GM12892 (cell line): ENCODE measurements around the gene MMP24OS.

Experiments used
- DNase-seq: peaks from one replicate; pipeline ENCODE4 v3.0.0; 2011; ENCODE audit not compliant: insufficient read length
- FAIRE-seq: peaks from 2 replicates; lab custom pipeline; 2011; peaks lifted over from hg19 to GRCh38; lab: Jason Lieb, UNC
- POLR2A ChIP-seq: IDR thresholded peaks from 2 replicates; pipeline ENCODE4 v1.6.1; 2011; ENCODE audit warnings: low read depth, low read length, control low read depth
- POLR2AphosphoS5 ChIP-seq: IDR thresholded peaks from 2 replicates; pipeline ENCODE4 v1.6.1; 2011; ENCODE audit warnings: low read depth, low read length, control low read depth
- TAF1 ChIP-seq: IDR thresholded peaks from 2 replicates; pipeline ENCODE4 v1.6.1; 2011; ENCODE audit warnings: low read depth, mild to moderate bottlenecking, control low read depth, low read length, borderline replicate concordance

Gene MMP24OS

GRCh38 chr20:35286899-35287508 lies 9.1 kb upstream of the MMP24OS start:
- DNase-seq (no peak), FAIRE-seq (no peak)
- TF ChIP-seq POLR2A (no peak), POLR2AphosphoS5 (no peak), TAF1 (no peak)

DNA sequence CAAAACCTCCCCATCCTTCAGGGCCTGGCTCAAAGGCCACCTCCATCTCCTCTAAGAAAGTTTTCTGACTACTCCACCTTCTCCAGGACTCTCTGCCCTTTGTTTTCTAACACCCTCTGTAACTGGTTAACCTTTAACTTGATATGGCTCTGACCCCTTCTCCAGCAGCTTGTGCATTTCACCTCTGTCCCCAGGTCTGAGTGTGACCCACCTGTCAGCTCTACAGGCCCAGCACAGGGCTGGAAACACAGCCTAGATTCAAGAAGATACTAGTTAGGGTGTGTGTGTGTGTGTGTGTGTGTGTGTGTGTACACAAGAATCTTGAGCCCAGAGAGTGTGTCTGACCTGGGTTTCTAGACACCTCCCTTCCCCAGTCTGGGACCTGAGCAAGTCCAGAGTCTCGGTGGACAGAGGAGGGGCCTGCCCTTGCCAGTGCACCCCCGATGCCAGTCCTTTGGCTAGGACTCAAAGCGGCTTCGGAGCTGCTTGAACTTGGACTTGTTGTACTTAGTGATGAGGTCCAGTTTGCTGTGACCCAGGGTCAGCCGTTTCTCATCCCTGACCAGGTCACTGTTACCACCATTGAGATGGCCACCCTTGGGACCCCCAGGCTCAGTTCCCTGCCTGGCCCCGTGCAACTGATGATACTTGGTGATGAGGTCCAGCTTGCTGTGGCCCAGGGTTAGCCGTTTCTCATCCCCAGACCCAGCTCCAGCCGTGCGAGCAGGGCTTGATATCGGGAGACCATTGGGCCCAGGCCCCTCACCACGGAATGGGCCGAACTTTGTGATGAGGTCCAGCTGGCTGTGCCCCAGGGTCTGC lies 8.4 kb upstream of the MMP24OS start:
- DNase-seq (no peak), FAIRE-seq (no peak)
- TF ChIP-seq POLR2AphosphoS5 = no peak
- no peak for TF ChIP-seq TAF1
- no peak for TF ChIP-seq POLR2A

DNA sequence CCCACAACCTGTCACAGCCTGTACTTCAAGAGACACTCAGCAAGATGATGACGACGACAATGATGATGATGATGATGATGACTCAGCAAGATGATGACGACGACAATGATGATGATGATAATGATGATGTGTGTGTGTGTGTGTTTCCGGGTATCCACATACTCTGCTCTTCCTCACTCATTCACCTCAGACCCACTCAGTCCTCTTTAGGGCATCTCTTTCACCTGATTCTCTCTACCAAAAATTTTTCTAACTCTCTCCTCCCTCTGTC lies 7.8 kb upstream of the MMP24OS start:
- TF ChIP-seq POLR2AphosphoS5 (no peak), TAF1 (no peak), POLR2A (no peak)
- DNase-seq = no peak
- no peak for FAIRE-seq

- TF ChIP-seq POLR2A = no peak
- no peak for TF ChIP-seq POLR2AphosphoS5
- no peak for TF ChIP-seq TAF1
- DNase-seq (no peak), FAIRE-seq (no peak)
Observed at GRCh38 chr20:35284992-35285805, 7.3 kb upstream of the MMP24OS start.

DNA sequence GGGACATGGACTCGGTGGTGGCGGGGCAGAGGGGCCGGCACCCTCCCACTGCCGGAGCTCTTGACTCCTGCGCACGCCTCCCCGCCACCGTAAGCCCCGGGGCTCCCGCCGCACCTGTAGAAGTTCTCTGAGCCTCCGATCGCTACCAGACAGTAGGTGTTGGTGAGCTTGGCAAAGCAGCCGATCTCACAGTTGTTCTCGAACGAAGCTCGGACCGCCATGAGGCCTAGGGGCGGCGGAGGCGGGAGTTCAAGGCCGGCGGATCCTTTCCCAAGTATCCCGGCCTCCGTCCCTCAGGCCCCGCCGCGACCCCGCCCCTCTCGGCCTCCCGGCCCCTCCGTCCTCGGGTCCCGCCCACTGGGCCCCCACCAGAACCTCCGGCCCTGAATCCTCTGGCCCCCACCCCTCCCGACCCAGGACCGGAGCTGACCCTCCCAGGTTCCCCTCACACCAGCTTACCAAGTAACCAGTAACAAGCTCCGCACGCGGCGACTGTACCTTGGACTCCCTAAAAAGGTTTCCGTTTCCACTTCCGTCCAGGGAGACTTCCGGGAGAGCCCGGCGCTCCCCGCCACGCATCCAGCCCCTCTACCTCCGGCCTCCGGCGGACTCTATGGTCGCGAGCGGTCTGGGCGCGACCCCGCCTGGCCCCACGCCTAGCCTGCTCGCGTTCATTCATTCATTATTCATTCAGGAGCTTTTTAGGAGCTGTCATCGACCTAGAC lies 6.5 kb upstream of the MMP24OS start, which contains the start of gene EIF6:
Gene EIF6 (minus strand): TSS at position 506 of the 725 bp plus-strand sequence. CDS start 285 bp downstream, at position 221.
- TF ChIP-seq POLR2A (peak; percentile 86), TAF1 (peak; percentile 79; the same call in 1 of the 2 replicates), POLR2AphosphoS5 (peak; percentile 86)
- DNase-seq (peak; percentile 94), FAIRE-seq (peak; percentile 89)

DNA sequence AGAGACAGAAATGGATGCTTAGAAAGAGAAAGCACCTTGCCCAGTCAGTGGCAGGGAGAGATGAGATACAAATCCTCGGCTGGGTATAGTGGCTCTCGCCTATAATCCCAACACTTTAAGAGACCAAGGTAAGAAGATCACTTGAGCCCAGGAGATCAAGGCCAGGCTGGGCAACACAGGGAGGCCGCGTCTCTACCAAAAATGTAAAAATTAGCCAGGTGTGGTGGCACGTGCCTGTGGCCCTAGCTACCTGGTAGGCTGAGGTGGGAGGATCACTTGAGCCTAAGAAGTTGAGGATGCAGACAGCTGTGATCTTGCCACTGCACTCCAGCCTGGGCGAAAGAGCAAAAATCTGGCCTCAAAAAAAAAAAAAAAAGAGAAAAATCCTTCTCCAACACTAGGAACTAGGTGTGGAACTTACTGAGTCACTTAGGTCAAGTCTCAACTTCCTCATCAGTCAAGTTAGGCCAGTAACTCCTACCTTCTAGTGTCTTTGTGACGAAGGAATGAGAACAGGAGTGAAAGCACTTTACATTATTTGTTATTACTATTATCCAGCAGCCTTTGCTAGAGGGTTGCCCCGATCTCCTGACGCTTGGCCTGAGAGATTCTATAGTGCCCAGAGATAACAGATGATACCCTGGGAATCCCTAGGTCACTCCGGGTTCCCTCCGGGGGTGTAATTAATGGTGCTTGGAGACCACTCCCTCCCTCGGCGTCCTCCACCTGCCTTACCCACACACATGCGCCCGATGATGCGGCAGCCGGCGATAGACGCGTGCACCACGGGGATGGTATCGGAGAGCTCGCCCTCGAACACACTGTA lies 5.7 kb upstream of the MMP24OS start:
- peak; percentile 78 for FAIRE-seq
- DNase-seq = no peak
- TF ChIP-seq POLR2AphosphoS5 (no peak), POLR2A (no peak), TAF1 (no peak)

- no peak for DNase-seq
- TF ChIP-seq POLR2AphosphoS5 = no peak
- TF ChIP-seq TAF1 = no peak
- no peak for TF ChIP-seq POLR2A
- FAIRE-seq = no peak
Observed at GRCh38 chr20:35281506-35282101, 3.7 kb upstream of the MMP24OS start.

DNA sequence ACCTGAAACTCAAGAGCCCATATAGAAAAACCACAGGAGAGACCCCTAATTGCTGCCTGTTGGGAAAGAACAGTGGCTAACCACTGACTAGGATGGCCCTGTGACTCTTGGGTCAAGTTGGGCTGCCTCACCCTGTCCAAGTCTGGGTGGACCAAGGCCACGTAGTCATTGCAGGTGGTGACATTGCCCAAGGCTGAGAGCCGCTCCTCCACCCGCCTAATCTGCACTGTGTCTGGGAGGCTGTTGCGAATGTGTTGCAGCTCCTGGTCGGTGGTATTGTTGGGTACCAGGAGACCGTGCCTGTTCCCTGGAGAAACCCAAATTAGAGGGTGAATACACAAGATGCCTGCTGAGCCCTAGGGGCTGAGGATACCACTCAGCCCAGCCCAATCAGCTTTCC lies 2.6 kb upstream of the MMP24OS start:
- TF ChIP-seq POLR2AphosphoS5 (no peak), TAF1 (no peak), POLR2A (no peak)
- FAIRE-seq = no peak
- no peak for DNase-seq

- TF ChIP-seq POLR2A (no peak), POLR2AphosphoS5 (no peak), TAF1 (no peak)
- DNase-seq = no peak
- no peak for FAIRE-seq
Observed at GRCh38 chr20:35279533-35280174, 1.7 kb upstream of the MMP24OS start.

DNA sequence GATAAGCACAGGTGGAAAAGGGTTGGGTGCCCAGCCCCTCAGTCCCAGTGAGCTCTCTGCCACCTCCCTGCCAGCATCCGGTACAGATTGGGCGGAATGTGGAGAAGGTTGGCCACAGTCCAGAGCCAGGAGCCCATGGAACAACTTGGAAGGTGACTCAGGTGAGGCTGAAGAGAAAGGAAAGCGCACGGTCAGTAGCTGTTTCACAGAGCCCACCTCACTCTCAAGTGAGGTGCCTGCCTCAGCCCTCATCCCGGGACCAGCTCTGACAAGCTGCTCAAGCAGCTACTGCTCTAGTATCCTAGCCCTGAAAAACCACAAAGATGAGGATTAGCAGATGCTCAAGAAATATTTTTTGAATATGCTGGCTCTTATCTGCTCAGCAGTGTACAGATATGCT lies 1.1 kb upstream of the MMP24OS start:
- TF ChIP-seq TAF1 = no peak
- no peak for TF ChIP-seq POLR2AphosphoS5
- TF ChIP-seq POLR2A = no peak
- DNase-seq (no peak), FAIRE-seq (no peak)
